Stomach (tissue), 4 donors: ENCODE data around the gene PINK1.

Source experiments
- POLR2A ChIP-seq, 4 donors: fragments of 450-650 bp; IDR thresholded peaks; one replicate each; pipeline ENCODE4 v1.6.1; 2016; ENCODE audit warnings: antibody characterized with exemption in 4 of 4, control low read depth in 2 of 4, mild to moderate bottlenecking in 1 of 4, moderate library complexity in 1 of 4
- TF ChIP-seq, protein P1 (sequence below), 7 experiments: fragments of 450-650 bp in 4 of 7; fragments of 200-600 bp in 3 of 7; sonication (generic) in 3 of 7; IDR thresholded peaks; one replicate each; pipeline ENCODE4 v1.5.1; 2016 to 2019; ENCODE audit warnings: antibody characterized with exemption in 7 of 7, control low read depth in 2 of 7, mild to moderate bottlenecking in 1 of 7

DNA sequence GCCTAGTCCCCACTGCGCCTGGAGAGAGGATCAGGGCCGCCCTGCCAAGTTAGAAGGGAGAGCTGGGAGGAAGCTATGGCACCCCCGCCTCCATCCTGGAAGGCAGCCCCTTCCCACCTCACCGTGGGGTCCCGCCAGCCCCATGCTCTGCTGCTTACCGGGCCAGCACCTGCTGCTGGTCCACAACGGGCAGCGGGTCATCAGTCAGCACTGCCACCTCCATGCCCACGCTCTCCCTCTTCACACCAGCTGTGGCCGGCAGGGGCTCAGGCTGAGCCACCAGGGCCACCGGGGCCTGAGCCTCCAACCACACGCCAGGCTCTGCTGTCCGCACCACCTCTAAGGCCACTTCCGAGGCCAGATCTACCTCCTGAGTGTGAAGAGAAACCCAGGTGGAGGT, 51.4 kb downstream of the PINK1 start:
- TF ChIP-seq, protein P1, sequence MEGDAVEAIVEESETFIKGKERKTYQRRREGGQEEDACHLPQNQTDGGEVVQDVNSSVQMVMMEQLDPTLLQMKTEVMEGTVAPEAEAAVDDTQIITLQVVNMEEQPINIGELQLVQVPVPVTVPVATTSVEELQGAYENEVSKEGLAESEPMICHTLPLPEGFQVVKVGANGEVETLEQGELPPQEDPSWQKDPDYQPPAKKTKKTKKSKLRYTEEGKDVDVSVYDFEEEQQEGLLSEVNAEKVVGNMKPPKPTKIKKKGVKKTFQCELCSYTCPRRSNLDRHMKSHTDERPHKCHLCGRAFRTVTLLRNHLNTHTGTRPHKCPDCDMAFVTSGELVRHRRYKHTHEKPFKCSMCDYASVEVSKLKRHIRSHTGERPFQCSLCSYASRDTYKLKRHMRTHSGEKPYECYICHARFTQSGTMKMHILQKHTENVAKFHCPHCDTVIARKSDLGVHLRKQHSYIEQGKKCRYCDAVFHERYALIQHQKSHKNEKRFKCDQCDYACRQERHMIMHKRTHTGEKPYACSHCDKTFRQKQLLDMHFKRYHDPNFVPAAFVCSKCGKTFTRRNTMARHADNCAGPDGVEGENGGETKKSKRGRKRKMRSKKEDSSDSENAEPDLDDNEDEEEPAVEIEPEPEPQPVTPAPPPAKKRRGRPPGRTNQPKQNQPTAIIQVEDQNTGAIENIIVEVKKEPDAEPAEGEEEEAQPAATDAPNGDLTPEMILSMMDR (IDR thresholded peaks at IDR 0.05): no peak
- no peak for TF ChIP-seq POLR2A (IDR thresholded peaks at IDR 0.05)
